ENCODE results near the gene POLR3A. TPM values are rescaled to one million over a fixed set of nuclear protein-coding genes. Genes with fewer than 3 reads are reported as not detected.

POLR3A gene
- total RNA-seq, 1 donor from 2014 or later, result 31.4 TPM

DNA sequence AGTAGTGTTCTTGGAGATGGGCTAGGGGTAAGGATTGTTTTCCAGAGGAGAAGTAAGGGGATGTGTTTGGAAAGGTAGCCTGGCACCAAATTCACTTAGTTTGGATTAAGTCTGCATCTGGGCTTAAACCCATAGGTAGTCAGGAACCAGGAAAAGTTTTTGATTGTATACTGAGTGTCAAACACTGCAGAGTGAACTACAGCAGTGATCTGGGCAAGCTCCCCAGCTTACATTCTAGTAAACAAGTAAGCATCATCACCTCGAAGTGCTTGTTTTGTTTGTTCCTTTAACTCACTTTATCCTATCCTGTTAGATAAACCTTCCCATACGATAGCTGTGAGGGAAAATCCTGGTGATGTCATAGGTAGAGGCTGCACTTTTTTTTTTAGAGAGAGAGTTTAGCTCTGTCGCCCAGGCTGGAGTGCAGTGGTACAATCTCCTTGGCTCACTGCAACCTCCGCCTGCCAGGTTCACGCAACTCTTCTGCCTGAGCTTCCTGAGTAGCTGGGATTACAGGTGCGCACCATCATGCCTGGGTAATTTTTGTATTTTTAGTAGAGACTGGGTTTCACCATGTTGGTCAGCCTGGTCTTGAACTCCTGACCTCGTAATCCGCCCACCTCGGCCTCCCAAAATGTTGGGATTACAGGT, 6.7 kb upstream of the POLR3A start:
- Mint-ChIP-seq H3K4me3 (ENCODE audit: unreplicated experiment) (peak overlapping the region; percentile 89), H3K9me3 (ENCODE audit: unreplicated experiment) (no peaks in the 10 kb centered on the region), H3K27ac (ENCODE audit: unreplicated experiment) (no peak overlapping the region), H3K27me3 (ENCODE audit: low read depth, unreplicated experiment) (no peaks in the 10 kb centered on the region), H3K36me3 (ENCODE audit: low read depth, unreplicated experiment) (peaks cover 25% of the 10 kb centered on the region), H3K4me1 (ENCODE audit: low read depth, unreplicated experiment) (peaks cover 38% of the 10 kb centered on the region)
- Histone ChIP-seq H3K4me2 (ENCODE audit: low read length) (peak overlapping the region; percentile 94), H3K4me3 (ENCODE audit: insufficient read depth, low read depth, low read length) (peak overlapping the region; percentile 100), H4K20me1 (ENCODE audit: insufficient read depth, low read length) (peaks cover 70% of the 10 kb centered on the region), H3K4me1 (ENCODE audit: insufficient read depth, low read length) (peaks cover 32% of the 10 kb centered on the region), H2AFZ (ENCODE audit: low read depth, low read length) (no peak overlapping the region), H3K9me3 (ENCODE audit: insufficient read depth, low read depth, low read length) (no peaks in the 10 kb centered on the region), H3K27me3 (ENCODE audit: insufficient read depth, low read length) (no peaks in the 10 kb centered on the region), H3K79me2 (ENCODE audit: insufficient read depth, low read length) (peaks cover 75% of the 10 kb centered on the region), H3K27ac (ENCODE audit: low read depth, low read length) (no peak overlapping the region), H3K36me3 (ENCODE audit: insufficient read depth, low read length) (peaks cover 64% of the 10 kb centered on the region), H3K9ac (ENCODE audit: low read length) (peak overlapping the region; percentile 98)
- TF ChIP-seq, protein P1, sequence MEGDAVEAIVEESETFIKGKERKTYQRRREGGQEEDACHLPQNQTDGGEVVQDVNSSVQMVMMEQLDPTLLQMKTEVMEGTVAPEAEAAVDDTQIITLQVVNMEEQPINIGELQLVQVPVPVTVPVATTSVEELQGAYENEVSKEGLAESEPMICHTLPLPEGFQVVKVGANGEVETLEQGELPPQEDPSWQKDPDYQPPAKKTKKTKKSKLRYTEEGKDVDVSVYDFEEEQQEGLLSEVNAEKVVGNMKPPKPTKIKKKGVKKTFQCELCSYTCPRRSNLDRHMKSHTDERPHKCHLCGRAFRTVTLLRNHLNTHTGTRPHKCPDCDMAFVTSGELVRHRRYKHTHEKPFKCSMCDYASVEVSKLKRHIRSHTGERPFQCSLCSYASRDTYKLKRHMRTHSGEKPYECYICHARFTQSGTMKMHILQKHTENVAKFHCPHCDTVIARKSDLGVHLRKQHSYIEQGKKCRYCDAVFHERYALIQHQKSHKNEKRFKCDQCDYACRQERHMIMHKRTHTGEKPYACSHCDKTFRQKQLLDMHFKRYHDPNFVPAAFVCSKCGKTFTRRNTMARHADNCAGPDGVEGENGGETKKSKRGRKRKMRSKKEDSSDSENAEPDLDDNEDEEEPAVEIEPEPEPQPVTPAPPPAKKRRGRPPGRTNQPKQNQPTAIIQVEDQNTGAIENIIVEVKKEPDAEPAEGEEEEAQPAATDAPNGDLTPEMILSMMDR (IDR thresholded peaks at IDR 0.05; ENCODE audit: insufficient read depth, low read depth, low read length), result no peak
- no peak for TF ChIP-seq EZH2 (IDR thresholded peaks at IDR 0.05; ENCODE audit: insufficient read depth, low read length)
- DNase-seq (ENCODE audit: low read depth), result no peak
- FAIRE-seq, result no peak

DNA sequence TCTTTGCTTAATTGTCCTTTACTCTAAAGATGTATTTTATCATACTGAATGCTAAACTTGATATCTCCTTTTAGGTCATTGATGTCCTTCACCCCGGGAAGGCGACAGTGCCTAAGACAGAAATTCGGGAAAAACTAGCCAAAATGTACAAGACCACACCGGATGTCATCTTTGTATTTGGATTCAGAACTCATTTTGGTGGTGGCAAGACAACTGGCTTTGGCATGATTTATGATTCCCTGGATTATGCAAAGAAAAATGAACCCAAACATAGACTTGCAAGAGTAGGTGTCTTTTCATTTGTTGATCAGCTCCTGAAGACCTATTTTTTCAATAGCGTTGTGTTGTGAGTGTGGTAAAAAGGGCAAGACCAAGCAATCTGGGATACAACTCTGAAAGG, 6.1 kb upstream of the POLR3A start:
- Mint-ChIP-seq H3K36me3 (ENCODE audit: low read depth, unreplicated experiment) (peaks cover 19% of the 10 kb centered on the region), H3K27ac (ENCODE audit: unreplicated experiment) (peak overlapping the region; percentile 10), H3K9me3 (ENCODE audit: unreplicated experiment) (no peaks in the 10 kb centered on the region), H3K27me3 (ENCODE audit: low read depth, unreplicated experiment) (no peaks in the 10 kb centered on the region), H3K4me1 (ENCODE audit: low read depth, unreplicated experiment) (peaks cover 33% of the 10 kb centered on the region), H3K4me3 (ENCODE audit: unreplicated experiment) (peak overlapping the region; percentile 89)
- Histone ChIP-seq H3K36me3 (ENCODE audit: insufficient read depth, low read length) (peaks cover 57% of the 10 kb centered on the region), H3K79me2 (ENCODE audit: insufficient read depth, low read length) (peaks cover 69% of the 10 kb centered on the region), H3K4me1 (ENCODE audit: insufficient read depth, low read length) (peaks cover 32% of the 10 kb centered on the region), H3K27ac (ENCODE audit: low read depth, low read length) (no peak overlapping the region), H3K4me3 (ENCODE audit: insufficient read depth, low read depth, low read length) (peak overlapping the region; percentile 100), H3K9me3 (ENCODE audit: insufficient read depth, low read depth, low read length) (no peaks in the 10 kb centered on the region), H3K27me3 (ENCODE audit: insufficient read depth, low read length) (no peaks in the 10 kb centered on the region), H3K4me2 (ENCODE audit: low read length) (peak overlapping the region; percentile 94), H4K20me1 (ENCODE audit: insufficient read depth, low read length) (peaks cover 63% of the 10 kb centered on the region), H2AFZ (ENCODE audit: low read depth, low read length) (no peak overlapping the region), H3K9ac (ENCODE audit: low read length) (peak overlapping the region; percentile 98)
- no peak for DNase-seq (ENCODE audit: low read depth)
- TF ChIP-seq EZH2 (IDR thresholded peaks at IDR 0.05; ENCODE audit: insufficient read depth, low read length), result no peak
- TF ChIP-seq, protein P1 (IDR thresholded peaks at IDR 0.05; ENCODE audit: insufficient read depth, low read depth, low read length), result no peak
- no peak for FAIRE-seq

DNA sequence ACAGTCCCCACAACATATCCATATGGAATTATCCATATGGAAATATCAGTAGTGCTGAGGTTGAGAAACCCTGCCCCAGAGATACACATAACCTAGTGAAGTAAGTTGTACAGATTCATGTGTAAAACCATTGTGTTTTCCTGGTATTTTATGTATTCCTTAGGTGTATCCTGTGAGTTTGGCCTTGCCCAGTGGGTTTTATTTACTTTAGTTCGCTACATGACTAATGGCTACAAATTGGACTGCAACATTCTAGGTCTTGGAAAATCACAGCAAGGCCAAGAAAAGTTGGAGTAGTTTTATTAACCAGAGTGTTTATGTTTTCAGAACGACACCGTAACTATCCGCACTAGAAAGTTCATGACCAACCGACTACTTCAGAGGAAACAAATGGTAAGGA, 5.7 kb upstream of the POLR3A start:
- H4K20me1 ChIP-seq (ENCODE audit: insufficient read depth, low read length), result peaks cover 59% of the 10 kb centered on the region
- Mint-ChIP-seq H3K36me3 (ENCODE audit: low read depth, unreplicated experiment) (peaks cover 18% of the 10 kb centered on the region), H3K4me3 (ENCODE audit: unreplicated experiment) (peak overlapping the region; percentile 89), H3K27ac (ENCODE audit: unreplicated experiment) (no peak overlapping the region), H3K9me3 (ENCODE audit: unreplicated experiment) (no peaks in the 10 kb centered on the region), H3K4me1 (ENCODE audit: low read depth, unreplicated experiment) (peaks cover 33% of the 10 kb centered on the region), H3K27me3 (ENCODE audit: low read depth, unreplicated experiment) (no peaks in the 10 kb centered on the region)
- H2AFZ ChIP-seq (ENCODE audit: low read depth, low read length), result no peak overlapping the region
- H3K36me3 ChIP-seq (ENCODE audit: insufficient read depth, low read length), result peaks cover 53% of the 10 kb centered on the region
- H3K27me3 ChIP-seq (ENCODE audit: insufficient read depth, low read length), result no peaks in the 10 kb centered on the region
- TF ChIP-seq EZH2 (IDR thresholded peaks at IDR 0.05; ENCODE audit: insufficient read depth, low read length), result no peak
- TF ChIP-seq, protein P1 (IDR thresholded peaks at IDR 0.05; ENCODE audit: insufficient read depth, low read depth, low read length), result no peak
- H3K79me2 ChIP-seq (ENCODE audit: insufficient read depth, low read length), result peaks cover 64% of the 10 kb centered on the region
- no peak for FAIRE-seq
- H3K27ac ChIP-seq (ENCODE audit: low read depth, low read length), result peak overlapping the region; percentile 91
- H3K9me3 ChIP-seq (ENCODE audit: insufficient read depth, low read depth, low read length), result no peaks in the 10 kb centered on the region
- peaks cover 32% of the 10 kb centered on the region for H3K4me1 ChIP-seq (ENCODE audit: insufficient read depth, low read length)
- H3K4me3 ChIP-seq (ENCODE audit: insufficient read depth, low read depth, low read length), result peak overlapping the region; percentile 100
- H3K4me2 ChIP-seq (ENCODE audit: low read length), result peak overlapping the region; percentile 94
- H3K9ac ChIP-seq (ENCODE audit: low read length), result peak overlapping the region; percentile 98
- no peak for DNase-seq (ENCODE audit: low read depth)
